ENCODE results near the gene TC2N.

GRCh38 chr14:91754819-91755218, 112.5 kb downstream of the TC2N start:
- no peak for TF ChIP-seq POLR2A (IDR thresholded peaks at IDR 0.05)
- no peak for TF ChIP-seq CTCF (IDR thresholded peaks at IDR 0.05)
- no peak for TF ChIP-seq POLR2AphosphoS5 (IDR thresholded peaks at IDR 0.05)
- no peak for TF ChIP-seq EP300 (IDR thresholded peaks at IDR 0.05)

All from sigmoid colon (tissue), 4 donors.